Panc1 (cell line): ENCODE measurements around the gene INSYN1. TPM values are rescaled to one million over a fixed set of nuclear protein-coding genes. Genes with fewer than 3 reads are reported as not detected.

Source experiments
- ATAC-seq: fragments of 200-7000 bp; cut with Tn5 transposase; 2 replicates; pipeline ENCODE4 v1.9.1; 2020; ENCODE audit warnings: mild to moderate bottlenecking, moderate library complexity
- BruUV-seq: library from RNA; stranded (reverse); fragments of 400-500 nt; replicated peaks from 2 replicates; lab custom pipeline; 2021; lab: Mats Ljungman, UMichigan
- CTCF ChIA-PET: fragments of 300-600 bp; sonication (Branson Sonifier 250); formaldehyde crosslinking; loops from one replicate; lab custom pipeline; 2022; ENCODE audit warnings: antibody characterized with exemption; lab: Charles Lee
- POLR2A ChIA-PET: fragments of 300-600 bp; sonication (Branson Sonifier 250); formaldehyde crosslinking; loops from one replicate; lab custom pipeline; 2022; ENCODE audit warnings: antibody characterized with exemption; lab: Charles Lee
- DNase-seq: peaks from one replicate; pipeline ENCODE4 v3.0.0-alpha.2; 2010; ENCODE audit warnings: low read depth, low spot score
- H3K27ac ChIP-seq: 2 replicates; pipeline ENCODE4 v1.5.1; 2011; ENCODE audit warnings: mild to moderate bottlenecking, low read length, inconsistent platforms
- H3K27me3 ChIP-seq: fragments of 200-500 bp; sonication (Bioruptor generic); 2 replicates; pipeline ENCODE4 v1.6.0; 2014; ENCODE audit warnings: low read length, inconsistent platforms; ENCODE audit not compliant: control insufficient read depth, insufficient read depth
- H3K36me3 ChIP-seq: fragments of 200-500 bp; sonication (Bioruptor generic); 2 replicates; pipeline ENCODE4 v1.5.1; 2014; ENCODE audit warnings: inconsistent platforms, mild to moderate bottlenecking, low read length, moderate library complexity; ENCODE audit not compliant: control insufficient read depth, insufficient read depth
- H3K4me1 ChIP-seq: 2 replicates; pipeline ENCODE4 v1.5.1; 2011; ENCODE audit warnings: inconsistent platforms, mild to moderate bottlenecking, low read length, moderate library complexity; ENCODE audit not compliant: control insufficient read depth, insufficient read depth
- H3K4me3 ChIP-seq, 2 experiments: 2 replicates each; pipeline ENCODE4 v1.5.1; 2011 to 2012; ENCODE audit warnings: low read depth in 2 of 2, low read length in 2 of 2, mild to moderate bottlenecking in 2 of 2, inconsistent platforms in 1 of 2, moderate library complexity in 1 of 2
- H3K9me3 ChIP-seq: fragments of 200-500 bp; sonication (Bioruptor generic); 2 replicates; pipeline ENCODE4 v1.5.1; 2014; ENCODE audit warnings: low read depth, mild to moderate bottlenecking, inconsistent platforms, low read length, moderate library complexity; ENCODE audit not compliant: control insufficient read depth, insufficient read depth
- POLR2AphosphoS5 ChIP-seq: IDR thresholded peaks from 2 replicates; pipeline ENCODE4 v1.6.1; 2012; ENCODE audit warnings: mild to moderate bottlenecking, low read depth, low read length, moderate library complexity
- SIN3A ChIP-seq: IDR thresholded peaks from 2 replicates; pipeline ENCODE4 v1.6.1; 2012; ENCODE audit warnings: low read depth, mild to moderate bottlenecking, low read length, moderate library complexity, borderline replicate concordance; ENCODE audit not compliant: insufficient read depth
- TCF7L2 ChIP-seq: IDR thresholded peaks from 2 replicates; pipeline ENCODE4 v1.6.1; 2011; ENCODE audit warnings: mild to moderate bottlenecking, low read depth, low read length, inconsistent platforms
- in situ Hi-C: cut with HindIII; loops from 2 replicates; pipeline ENCODE4 v1.10.0; 2016; ENCODE audit warnings: low sequenced_read_pairs, low pct_unique_long_range_greater_than_20kb
- intact Hi-C: fragments of 100-400 bp; cut with micrococcal nuclease; formaldehyde crosslinking; loops from one replicate; pipeline ENCODE4 v1.10.0; 2022; ENCODE audit not compliant: unreplicated experiment
- total RNA-seq: library from RNA; stranded (reverse); gene quantifications from one replicate; pipeline ENCODE4 v1.2.1, GENCODE V29; 2021; ENCODE audit not compliant: unreplicated experiment
- TF ChIP-seq, protein P1 (sequence below), 2 experiments: IDR thresholded peaks; 2 replicates each; pipeline ENCODE4 v1.6.1; 2011 to 2012; ENCODE audit warnings: low read depth in 2 of 2, control low read depth in 1 of 2, low read length in 1 of 2, mild to moderate bottlenecking in 1 of 2, moderate library complexity in 1 of 2; ENCODE audit not compliant: insufficient read depth in 1 of 2
- TF ChIP-seq, protein P2 (sequence below): fragments of 450-650 bp; IDR thresholded peaks from 2 replicates; pipeline ENCODE4 v1.5.1; 2017; ENCODE audit warnings: mild to moderate bottlenecking

INSYN1 gene
- total RNA-seq, 1 experiment from 2014 or later = 2.6 TPM

DNA sequence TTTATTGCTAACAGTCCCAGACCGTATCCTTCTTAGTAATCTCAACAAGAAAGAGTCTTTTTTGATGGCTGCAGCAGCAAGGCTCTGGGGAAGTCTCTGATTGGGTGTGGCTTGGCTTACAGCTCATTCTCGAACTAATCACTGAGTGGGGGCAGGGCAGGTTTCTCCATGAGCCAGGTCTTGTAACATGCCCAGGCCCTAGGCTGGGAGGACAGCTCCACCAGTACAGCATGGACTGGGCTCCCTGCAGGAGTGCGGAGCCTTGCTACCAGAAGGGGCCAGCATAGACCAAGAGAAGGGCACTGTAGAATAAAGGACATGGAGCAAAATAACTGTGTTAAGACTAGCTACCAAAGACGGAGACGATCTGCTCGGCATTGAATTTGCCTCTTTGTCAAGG is 61.8 kb downstream of the INSYN1 start:
- intact Hi-C loops = no loop called here
- in situ Hi-C loops = no loop called here
- H3K4me1 ChIP-seq = peaks cover 7% of the 10 kb centered on the region

DNA sequence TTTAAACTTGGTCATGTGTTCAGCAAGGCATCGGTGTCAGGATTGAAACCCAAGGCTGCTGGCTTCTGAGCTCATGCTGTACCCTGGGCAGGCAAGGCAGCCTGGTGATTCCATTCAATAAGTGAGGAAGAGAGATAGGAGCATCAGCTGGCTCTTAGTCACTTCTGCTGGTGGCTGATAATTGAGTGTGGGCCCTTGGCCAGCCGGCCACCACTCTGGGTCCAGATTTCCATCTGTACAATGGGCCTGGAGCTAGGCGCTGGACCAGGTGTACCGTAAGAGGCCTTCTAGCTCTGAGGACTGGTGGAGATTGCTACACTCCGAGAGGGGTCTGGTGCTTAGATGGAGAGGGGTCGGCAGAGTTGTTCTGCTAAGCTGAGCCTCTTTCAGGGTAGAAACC is 64.7 kb downstream of the INSYN1 start:
- BruUV-seq = no TSS peak
- no peak overlapping the region for H3K27ac ChIP-seq
- H3K4me1 ChIP-seq = peaks cover 15% of the 10 kb centered on the region
- ATAC-seq (no peak), DNase-seq (no peak)
- H3K27me3 ChIP-seq = no peaks in the 10 kb centered on the region
- POLR2A ChIA-PET = interaction anchor here (0.6 kb wide), 1 partner anchor 48 kb away, joined by 5 read pairs; no protein-coding TSS in a partner anchor
- no peaks in the 10 kb centered on the region for H3K36me3 ChIP-seq
- intact Hi-C loops (no loop called here), in situ Hi-C loops (no loop called here)
- H3K4me3 ChIP-seq = no peak overlapping the region
- no peak for TF ChIP-seq SIN3A
- TF ChIP-seq, protein P1, sequence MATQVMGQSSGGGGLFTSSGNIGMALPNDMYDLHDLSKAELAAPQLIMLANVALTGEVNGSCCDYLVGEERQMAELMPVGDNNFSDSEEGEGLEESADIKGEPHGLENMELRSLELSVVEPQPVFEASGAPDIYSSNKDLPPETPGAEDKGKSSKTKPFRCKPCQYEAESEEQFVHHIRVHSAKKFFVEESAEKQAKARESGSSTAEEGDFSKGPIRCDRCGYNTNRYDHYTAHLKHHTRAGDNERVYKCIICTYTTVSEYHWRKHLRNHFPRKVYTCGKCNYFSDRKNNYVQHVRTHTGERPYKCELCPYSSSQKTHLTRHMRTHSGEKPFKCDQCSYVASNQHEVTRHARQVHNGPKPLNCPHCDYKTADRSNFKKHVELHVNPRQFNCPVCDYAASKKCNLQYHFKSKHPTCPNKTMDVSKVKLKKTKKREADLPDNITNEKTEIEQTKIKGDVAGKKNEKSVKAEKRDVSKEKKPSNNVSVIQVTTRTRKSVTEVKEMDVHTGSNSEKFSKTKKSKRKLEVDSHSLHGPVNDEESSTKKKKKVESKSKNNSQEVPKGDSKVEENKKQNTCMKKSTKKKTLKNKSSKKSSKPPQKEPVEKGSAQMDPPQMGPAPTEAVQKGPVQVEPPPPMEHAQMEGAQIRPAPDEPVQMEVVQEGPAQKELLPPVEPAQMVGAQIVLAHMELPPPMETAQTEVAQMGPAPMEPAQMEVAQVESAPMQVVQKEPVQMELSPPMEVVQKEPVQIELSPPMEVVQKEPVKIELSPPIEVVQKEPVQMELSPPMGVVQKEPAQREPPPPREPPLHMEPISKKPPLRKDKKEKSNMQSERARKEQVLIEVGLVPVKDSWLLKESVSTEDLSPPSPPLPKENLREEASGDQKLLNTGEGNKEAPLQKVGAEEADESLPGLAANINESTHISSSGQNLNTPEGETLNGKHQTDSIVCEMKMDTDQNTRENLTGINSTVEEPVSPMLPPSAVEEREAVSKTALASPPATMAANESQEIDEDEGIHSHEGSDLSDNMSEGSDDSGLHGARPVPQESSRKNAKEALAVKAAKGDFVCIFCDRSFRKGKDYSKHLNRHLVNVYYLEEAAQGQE (IDR thresholded peaks at IDR 0.05; ENCODE audit: insufficient read depth in 1 of 2, low read depth in 2 of 2, low read length in 1 of 2) = no peak
- no peak for TF ChIP-seq POLR2AphosphoS5
- TF ChIP-seq, protein P2, sequence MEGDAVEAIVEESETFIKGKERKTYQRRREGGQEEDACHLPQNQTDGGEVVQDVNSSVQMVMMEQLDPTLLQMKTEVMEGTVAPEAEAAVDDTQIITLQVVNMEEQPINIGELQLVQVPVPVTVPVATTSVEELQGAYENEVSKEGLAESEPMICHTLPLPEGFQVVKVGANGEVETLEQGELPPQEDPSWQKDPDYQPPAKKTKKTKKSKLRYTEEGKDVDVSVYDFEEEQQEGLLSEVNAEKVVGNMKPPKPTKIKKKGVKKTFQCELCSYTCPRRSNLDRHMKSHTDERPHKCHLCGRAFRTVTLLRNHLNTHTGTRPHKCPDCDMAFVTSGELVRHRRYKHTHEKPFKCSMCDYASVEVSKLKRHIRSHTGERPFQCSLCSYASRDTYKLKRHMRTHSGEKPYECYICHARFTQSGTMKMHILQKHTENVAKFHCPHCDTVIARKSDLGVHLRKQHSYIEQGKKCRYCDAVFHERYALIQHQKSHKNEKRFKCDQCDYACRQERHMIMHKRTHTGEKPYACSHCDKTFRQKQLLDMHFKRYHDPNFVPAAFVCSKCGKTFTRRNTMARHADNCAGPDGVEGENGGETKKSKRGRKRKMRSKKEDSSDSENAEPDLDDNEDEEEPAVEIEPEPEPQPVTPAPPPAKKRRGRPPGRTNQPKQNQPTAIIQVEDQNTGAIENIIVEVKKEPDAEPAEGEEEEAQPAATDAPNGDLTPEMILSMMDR = no peak
- TF ChIP-seq TCF7L2 = no peak
- CTCF ChIA-PET = interaction anchor here (1.2 kb wide), 1 partner anchor 12 kb away, joined by 4 read pairs; no protein-coding TSS in a partner anchor
- H3K9me3 ChIP-seq = no peaks in the 10 kb centered on the region

More for the DNA sequence above, 61.8 kb downstream of the INSYN1 start:
- H3K4me3 ChIP-seq = no peak overlapping the region
- no peak overlapping the region for H3K27ac ChIP-seq
- CTCF ChIA-PET = interaction anchor here (1.5 kb wide), 1 partner anchor 14 kb away, joined by 5 read pairs; no protein-coding TSS in a partner anchor
- BruUV-seq = no TSS peak
- no peaks in the 10 kb centered on the region for H3K27me3 ChIP-seq
- H3K9me3 ChIP-seq = no peaks in the 10 kb centered on the region
- POLR2A ChIA-PET = no interaction called here
- ATAC-seq = no peak
- H3K36me3 ChIP-seq = no peaks in the 10 kb centered on the region
- no peak for TF ChIP-seq SIN3A
- TF ChIP-seq, protein P2 = no peak
- no peak for TF ChIP-seq POLR2AphosphoS5
- no peak for TF ChIP-seq TCF7L2
- TF ChIP-seq, protein P1 (IDR thresholded peaks at IDR 0.05; ENCODE audit: insufficient read depth in 1 of 2, low read depth in 2 of 2, low read length in 1 of 2) = no peak
- no peak for DNase-seq
